GM13977 (cell line): ENCODE data around the gene EXOSC3.
A peak's percentile ranks its signal among the peaks of the same experiment; 100 is the strongest.
"Not testable (repeated sequence)": the region's sequence is repeated elsewhere in the genome, so short reads cannot be mapped to it uniquely, and the experiment has no call there.

ENCODE experiments used
- DNase-seq: peaks from one replicate; pipeline ENCODE4 v3.0.0; 2012; ENCODE audit warnings: low spot score
- CTCF ChIP-seq: IDR thresholded peaks from 2 replicates; pipeline ENCODE4 v1.5.1; 2012; ENCODE audit warnings: mild to moderate bottlenecking, control low read depth; ENCODE audit not compliant: insufficient read depth; ENCODE audit errors: extremely low read depth, missing control alignments
- in situ Hi-C: fragments of 300-500 bp; cut with MboI; formaldehyde crosslinking; loops from one replicate; pipeline ENCODE4 v1.12.0; 2022; ENCODE audit warnings: low sequenced_read_pairs, low pct_unique_long_range_greater_than_20kb, mixed read lengths, inconsistent platforms; ENCODE audit not compliant: unreplicated experiment

Gene EXOSC3

GRCh38 chr9:37784616-37785483 is at the start of gene EXOSC3:
Gene EXOSC3, minus strand, starts transcription at chr9:37785064. Its CDS starts 20 bp downstream, at chr9:37785044.
- TF ChIP-seq CTCF: peak; percentile 6
- DNase-seq: peak; percentile 91
- in situ Hi-C loops: no loop called here

- TF ChIP-seq CTCF: no peak
- in situ Hi-C loops: no loop called here
- DNase-seq: no peak
Observed at GRCh38 chr9:37827483-37828165, 42.8 kb upstream of the EXOSC3 start.

- in situ Hi-C loops, DNase-seq: not testable (repeated sequence)
Observed at GRCh38 chr9:37825174-37825573, 40.3 kb upstream of the EXOSC3 start.

GRCh38 chr9:37820142-37820541 is 35.3 kb upstream of the EXOSC3 start:
- DNase-seq: peak; percentile 23
- in situ Hi-C loops: no loop called here

GRCh38 chr9:37818849-37819248 is 34.0 kb upstream of the EXOSC3 start:
- DNase-seq: no peak
- in situ Hi-C loops: no loop called here
- TF ChIP-seq CTCF: no peak

More at GRCh38 chr9:37820142-37820541, 35.3 kb upstream of the EXOSC3 start:
- TF ChIP-seq CTCF: no peak

GRCh38 chr9:37812773-37813379 is 28.0 kb upstream of the EXOSC3 start:
- in situ Hi-C loops: no loop called here
- no peak for TF ChIP-seq CTCF
- DNase-seq: no peak
